ENCODE results near the gene AGBL1.

DNA sequence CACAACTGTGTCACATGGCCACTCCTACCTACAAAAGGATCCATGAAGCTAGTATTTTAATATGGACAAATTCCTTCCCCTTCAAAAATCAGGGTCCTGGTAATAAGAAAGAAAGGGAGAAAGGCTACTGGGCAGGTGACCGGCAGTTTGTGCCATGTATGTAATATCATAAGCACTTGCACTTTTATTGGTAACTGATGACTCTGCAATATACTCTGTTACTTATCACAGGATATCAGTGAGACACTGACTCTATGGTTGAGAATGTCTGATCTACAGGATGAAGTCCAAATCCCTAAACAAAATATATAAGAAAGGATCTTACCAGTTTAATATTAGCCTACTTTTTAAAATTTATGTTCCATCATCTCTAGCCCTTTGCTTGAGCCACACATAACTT lies 315.2 kb downstream of the AGBL1 start:
- TF ChIP-seq, protein P1, sequence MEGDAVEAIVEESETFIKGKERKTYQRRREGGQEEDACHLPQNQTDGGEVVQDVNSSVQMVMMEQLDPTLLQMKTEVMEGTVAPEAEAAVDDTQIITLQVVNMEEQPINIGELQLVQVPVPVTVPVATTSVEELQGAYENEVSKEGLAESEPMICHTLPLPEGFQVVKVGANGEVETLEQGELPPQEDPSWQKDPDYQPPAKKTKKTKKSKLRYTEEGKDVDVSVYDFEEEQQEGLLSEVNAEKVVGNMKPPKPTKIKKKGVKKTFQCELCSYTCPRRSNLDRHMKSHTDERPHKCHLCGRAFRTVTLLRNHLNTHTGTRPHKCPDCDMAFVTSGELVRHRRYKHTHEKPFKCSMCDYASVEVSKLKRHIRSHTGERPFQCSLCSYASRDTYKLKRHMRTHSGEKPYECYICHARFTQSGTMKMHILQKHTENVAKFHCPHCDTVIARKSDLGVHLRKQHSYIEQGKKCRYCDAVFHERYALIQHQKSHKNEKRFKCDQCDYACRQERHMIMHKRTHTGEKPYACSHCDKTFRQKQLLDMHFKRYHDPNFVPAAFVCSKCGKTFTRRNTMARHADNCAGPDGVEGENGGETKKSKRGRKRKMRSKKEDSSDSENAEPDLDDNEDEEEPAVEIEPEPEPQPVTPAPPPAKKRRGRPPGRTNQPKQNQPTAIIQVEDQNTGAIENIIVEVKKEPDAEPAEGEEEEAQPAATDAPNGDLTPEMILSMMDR (IDR thresholded peaks at IDR 0.05), result no peak
- TF ChIP-seq POLR2A (IDR thresholded peaks at IDR 0.05), result no peak

Data from heart left ventricle (tissue), 13 donors.